CD4-positive, alpha-beta T cell (primary cell): ENCODE measurements around the gene ZNF445. TPM values are rescaled to one million over a fixed set of nuclear protein-coding genes. Genes with fewer than 3 reads are reported as not detected.

ENCODE experiments used
- ATAC-seq: fragments of 200-7000 bp; cut with Tn5 transposase; one replicate; pipeline ENCODE4 v1.10.0; 2022; ENCODE audit warnings: mild to moderate bottlenecking; ENCODE audit not compliant: poor library complexity
- CTCF ChIA-PET: fragments of 350-600 bp; sonication (Branson Sonifier 250); formaldehyde crosslinking; loops from one replicate; lab custom pipeline; 2021; ENCODE audit warnings: antibody characterized with exemption, inconsistent platforms; lab: Charles Lee
- POLR2A ChIA-PET: fragments of 350-600 bp; sonication (Branson Sonifier 250); formaldehyde crosslinking; loops from one replicate; lab custom pipeline; 2021; ENCODE audit warnings: antibody characterized with exemption, inconsistent platforms; lab: Charles Lee
- DNase-seq, 14 experiments: peaks; one replicate each; pipeline ENCODE4 v3.0.0-alpha.2; 2013 to 2020; ENCODE audit warnings: mixed read lengths in 2 of 14
- H3K27ac ChIP-seq, 2 donors: one replicate each; pipeline versions ENCODE4 v1.5.1 to v1.7.0; 2013; ENCODE audit warnings: low read length in 2 of 2, low read depth in 1 of 2, mild to moderate bottlenecking in 1 of 2
- H3K27me3 ChIP-seq, 2 experiments: 1 replicate in 1 of 2; 2 replicates in 1 of 2; pipeline versions ENCODE4 v1.6.1 to v1.7.0; 2013; ENCODE audit warnings: low read length in 2 of 2, control low read depth in 1 of 2, mild to moderate bottlenecking in 1 of 2, moderate library complexity in 1 of 2; ENCODE audit not compliant: insufficient read depth in 2 of 2, control insufficient read depth in 1 of 2
- H3K36me3 ChIP-seq: one replicate; pipeline ENCODE4 v1.6.1; 2013; ENCODE audit warnings: low read length, control low read depth; ENCODE audit not compliant: insufficient read depth
- H3K4me1 ChIP-seq: one replicate; pipeline ENCODE4 v1.6.1; 2013; ENCODE audit warnings: low read length, control low read depth; ENCODE audit not compliant: insufficient read depth
- H3K4me3 ChIP-seq: one replicate; pipeline ENCODE4 v1.5.1; 2013; ENCODE audit warnings: mild to moderate bottlenecking, low read length, moderate library complexity
- H3K9me3 ChIP-seq, 2 experiments: 1 replicate in 1 of 2; 2 replicates in 1 of 2; pipeline versions ENCODE4 v1.6.1 to v1.7.0; 2013; ENCODE audit warnings: low read length in 2 of 2, mild to moderate bottlenecking in 2 of 2, control low read depth in 1 of 2, moderate library complexity in 1 of 2; ENCODE audit not compliant: control insufficient read depth in 1 of 2, insufficient read depth in 1 of 2
- H3K27ac Mint-ChIP-seq: one replicate; pipeline ENCODE4 v1.8.0; 2020; ENCODE audit warnings: mixed read lengths
- H3K27me3 Mint-ChIP-seq: one replicate; pipeline ENCODE4 v1.8.0; 2021; ENCODE audit warnings: mixed read lengths
- H3K36me3 Mint-ChIP-seq: one replicate; pipeline ENCODE4 v1.8.0; 2021; ENCODE audit warnings: low read depth, mixed read lengths
- H3K4me1 Mint-ChIP-seq: one replicate; pipeline ENCODE4 v1.8.0; 2021; ENCODE audit warnings: low read depth, mixed read lengths
- H3K4me3 Mint-ChIP-seq: one replicate; pipeline ENCODE4 v1.8.0; 2020; ENCODE audit warnings: mild to moderate bottlenecking, mixed read lengths
- H3K9me3 Mint-ChIP-seq: one replicate; pipeline ENCODE4 v1.8.0; 2020; ENCODE audit warnings: mixed read lengths
- CTCF ChIP-seq: fragments of 200-600 bp; IDR thresholded peaks from one replicate; pipeline ENCODE4 v1.8.0; 2022; ENCODE audit warnings: antibody characterized with exemption, mild to moderate bottlenecking
- intact Hi-C, 2 experiments: fragments of 100-400 bp; cut with DNase I in 1 of 2; cut with micrococcal nuclease in 1 of 2; formaldehyde crosslinking; loops; one replicate each; pipeline versions ENCODE4 v1.15.1 to v1.9.0; 2023 to 2025; cut with DNase I, micrococcal nuclease
- total RNA-seq, 174 experiments: library from RNA in 2 of 174; stranded (reverse) in 2 of 174; gene quantifications; one replicate each; pipeline ENCODE4 v1.2.3 and lab custom pipeline; 2021 to 2026

Gene ZNF445
- total RNA-seq, 2 experiments from 2014 or later, result 6.1 to 6.6 TPM

GRCh38 chr3:44513513-44513912 is 36.0 kb upstream of the ZNF445 start:
- Mint-ChIP-seq H3K36me3 (peaks cover 13% of the 10 kb centered on the region), H3K4me1 (peaks cover 34% of the 10 kb centered on the region), H3K27ac (no peak overlapping the region), H3K9me3 (no peaks in the 10 kb centered on the region), H3K27me3 (peaks cover 9% of the 10 kb centered on the region), H3K4me3 (no peak overlapping the region)
- ATAC-seq (no peak), DNase-seq (no peak)
- no peak for TF ChIP-seq CTCF
- ChIA-PET POLR2A (no interaction called here), CTCF (no interaction called here)
- Histone ChIP-seq H3K27me3 (peaks cover 0 to 5% of the 10 kb centered on the region in 2 experiments), H3K4me3 (no peak overlapping the region), H3K4me1 (peaks cover 23% of the 10 kb centered on the region), H3K9me3 (no peaks in the 10 kb centered on the region), H3K27ac (no peak overlapping the region), H3K36me3 (no peaks in the 10 kb centered on the region)
- intact Hi-C loops, result loop anchor here (5.0 to 10.0 kb wide), 3 partner anchors 79 to 464 kb away; partner anchors contain the start of genes EXOSC7 (in 1 of the 2), ZDHHC3 (in 1 of the 2) and ZNF197 (in 1 of the 2)

GRCh38 chr3:44511238-44511566 is 33.7 kb upstream of the ZNF445 start:
- ATAC-seq (no peak), DNase-seq (peak in 1 of 14 experiments; percentile 7)
- Mint-ChIP-seq H3K4me1 (peaks cover 51% of the 10 kb centered on the region), H3K27me3 (no peaks in the 10 kb centered on the region), H3K9me3 (no peaks in the 10 kb centered on the region), H3K4me3 (peak overlapping the region; percentile 100), H3K27ac (peak overlapping the region; percentile 88), H3K36me3 (peaks cover 25% of the 10 kb centered on the region)
- Histone ChIP-seq H3K36me3 (no peaks in the 10 kb centered on the region), H3K27me3 (no peaks in the 10 kb centered on the region), H3K9me3 (no peaks in the 10 kb centered on the region), H3K27ac (peak overlapping the region; percentile 80 to 90), H3K4me3 (peak overlapping the region; percentile 91), H3K4me1 (peaks cover 25% of the 10 kb centered on the region)
- CTCF ChIA-PET, result interaction anchor here (1.2 to 1.3 kb wide), 2 partner anchors 21 to 173 kb away, joined by 3 read pairs; partner anchors contain the start of gene TCAIM
- intact Hi-C loops, result loop anchor here (2.0 to 10.0 kb wide), 6 partner anchors 76 to 466 kb away; partner anchors contain the start of genes KIAA1143 (in 2 of the 2), KIF15 (in 2 of the 2), TCAIM (in 2 of the 2) and EXOSC7 (in 1 of the 2)
- TF ChIP-seq CTCF, result no peak
- POLR2A ChIA-PET, result interaction anchor here (0.6 to 2.5 kb wide), 19 partner anchors 9 to 1855 kb away, joined by 3 to 42 read pairs (median 5); partner anchors contain the start of genes EXOSC7, KIAA1143, KIF15 and TCAIM

GRCh38 chr3:44510000-44510368 is 32.5 kb upstream of the ZNF445 start:
- Mint-ChIP-seq H3K9me3 (peaks cover 2% of the 10 kb centered on the region), H3K27me3 (no peaks in the 10 kb centered on the region), H3K4me3 (peak overlapping the region; percentile 100), H3K36me3 (peaks cover 37% of the 10 kb centered on the region), H3K27ac (peak overlapping the region; percentile 88), H3K4me1 (peaks cover 51% of the 10 kb centered on the region)
- TF ChIP-seq CTCF, result no peak
- ChIA-PET POLR2A (interaction anchor here (0.6 to 2.5 kb wide), 16 partner anchors 8 to 1703 kb away, joined by 3 to 42 read pairs (median 6); partner anchors contain the start of genes EXOSC7, KIAA1143, KIF15 and TCAIM), CTCF (no interaction called here)
- Histone ChIP-seq H3K27ac (peak overlapping the region; percentile 74 to 79), H3K4me1 (peaks cover 25% of the 10 kb centered on the region), H3K9me3 (no peaks in the 10 kb centered on the region), H3K27me3 (no peaks in the 10 kb centered on the region), H3K36me3 (peaks cover 8% of the 10 kb centered on the region), H3K4me3 (peak overlapping the region; percentile 91)
- DNase-seq (peak in 4 of 14 experiments; percentile 14 to 44 (median 40)), ATAC-seq (peak; percentile 25)
- intact Hi-C loops, result loop anchor here (1.0 to 10.0 kb wide), 8 partner anchors 33 to 818 kb away; partner anchors contain the start of genes KIAA1143 (in 2 of the 2), KIF15 (in 2 of the 2), TCAIM (in 2 of the 2) and ZNF445 (in 2 of the 2)
